ENCODE measurements around the gene FBXO7.

Gene FBXO7

GRCh38 chr22:32501836-32502752, 27.5 kb downstream of the FBXO7 start:
- H3K27me3 Mint-ChIP-seq, result no peaks in the 10 kb centered on the region
- H3K27ac Mint-ChIP-seq, result no peak overlapping the region
- no peaks in the 10 kb centered on the region for H3K4me1 Mint-ChIP-seq (ENCODE audit: low read depth)
- H3K36me3 Mint-ChIP-seq (ENCODE audit: low read depth), result peaks cover 35% of the 10 kb centered on the region
- no peaks in the 10 kb centered on the region for H3K9me3 Mint-ChIP-seq
- intact Hi-C loops (cut with micrococcal nuclease), result no loop called here
- H3K4me3 Mint-ChIP-seq, result no peak overlapping the region

- Mint-ChIP-seq H3K9me3 (no peaks in the 10 kb centered on the region), H3K4me1 (ENCODE audit: low read depth) (no peaks in the 10 kb centered on the region), H3K4me3 (no peak overlapping the region), H3K36me3 (ENCODE audit: low read depth) (peaks cover 8% of the 10 kb centered on the region), H3K27me3 (no peaks in the 10 kb centered on the region), H3K27ac (no peak overlapping the region)
- intact Hi-C loops (cut with micrococcal nuclease), result no loop called here
These were observed 34.4 kb downstream of the FBXO7 start for GRCh38 chr22:32509045-32509444.

- peaks cover 8% of the 10 kb centered on the region for H3K36me3 Mint-ChIP-seq (ENCODE audit: low read depth)
- no peaks in the 10 kb centered on the region for H3K27me3 Mint-ChIP-seq
- intact Hi-C loops (cut with micrococcal nuclease), result no loop called here
- no peaks in the 10 kb centered on the region for H3K9me3 Mint-ChIP-seq
- no peak overlapping the region for H3K4me3 Mint-ChIP-seq
- no peak overlapping the region for H3K27ac Mint-ChIP-seq
- H3K4me1 Mint-ChIP-seq (ENCODE audit: low read depth), result no peaks in the 10 kb centered on the region
These were observed 36.7 kb downstream of the FBXO7 start for GRCh38 chr22:32511274-32511673.

GRCh38 chr22:32511776-32512175, 37.2 kb downstream of the FBXO7 start:
- H3K36me3 Mint-ChIP-seq (ENCODE audit: low read depth), result peaks cover 8% of the 10 kb centered on the region
- no peak overlapping the region for H3K27ac Mint-ChIP-seq
- intact Hi-C loops (cut with micrococcal nuclease), result no loop called here
- no peak overlapping the region for H3K4me3 Mint-ChIP-seq
- H3K9me3 Mint-ChIP-seq, result no peaks in the 10 kb centered on the region
- no peaks in the 10 kb centered on the region for H3K27me3 Mint-ChIP-seq
- H3K4me1 Mint-ChIP-seq (ENCODE audit: low read depth), result no peaks in the 10 kb centered on the region

- no peak overlapping the region for H3K4me3 Mint-ChIP-seq
These were observed 37.8 kb downstream of the FBXO7 start for GRCh38 chr22:32512267-32512982.

GRCh38 chr22:32515084-32515483, 40.5 kb downstream of the FBXO7 start:
- Mint-ChIP-seq H3K27ac (no peak overlapping the region), H3K9me3 (no peaks in the 10 kb centered on the region), H3K4me3 (no peak overlapping the region), H3K27me3 (no peaks in the 10 kb centered on the region), H3K36me3 (ENCODE audit: low read depth) (no peaks in the 10 kb centered on the region), H3K4me1 (ENCODE audit: low read depth) (no peaks in the 10 kb centered on the region)
- intact Hi-C loops (cut with micrococcal nuclease), result no loop called here

More at GRCh38 chr22:32512267-32512982, 37.8 kb downstream of the FBXO7 start:
- no peaks in the 10 kb centered on the region for H3K27me3 Mint-ChIP-seq
- H3K4me1 Mint-ChIP-seq (ENCODE audit: low read depth), result no peaks in the 10 kb centered on the region
- H3K27ac Mint-ChIP-seq, result no peak overlapping the region
- peaks cover 8% of the 10 kb centered on the region for H3K36me3 Mint-ChIP-seq (ENCODE audit: low read depth)
- intact Hi-C loops (cut with micrococcal nuclease), result no loop called here
- no peaks in the 10 kb centered on the region for H3K9me3 Mint-ChIP-seq

- H3K9me3 Mint-ChIP-seq, result no peaks in the 10 kb centered on the region
- H3K27me3 Mint-ChIP-seq, result no peaks in the 10 kb centered on the region
- no peak overlapping the region for H3K4me3 Mint-ChIP-seq
- intact Hi-C loops (cut with micrococcal nuclease), result no loop called here
- no peaks in the 10 kb centered on the region for H3K4me1 Mint-ChIP-seq (ENCODE audit: low read depth)
- H3K36me3 Mint-ChIP-seq (ENCODE audit: low read depth), result no peaks in the 10 kb centered on the region
- no peak overlapping the region for H3K27ac Mint-ChIP-seq
These were observed 42.9 kb downstream of the FBXO7 start for GRCh38 chr22:32517488-32517887.

GRCh38 chr22:32517921-32518320, 43.3 kb downstream of the FBXO7 start:
- intact Hi-C loops (cut with micrococcal nuclease), result no loop called here
- Mint-ChIP-seq H3K4me3 (no peak overlapping the region), H3K4me1 (ENCODE audit: low read depth) (no peaks in the 10 kb centered on the region), H3K27me3 (no peaks in the 10 kb centered on the region), H3K9me3 (no peaks in the 10 kb centered on the region), H3K27ac (no peak overlapping the region), H3K36me3 (ENCODE audit: low read depth) (no peaks in the 10 kb centered on the region)

GRCh38 chr22:32518381-32518780, 43.8 kb downstream of the FBXO7 start:
- Mint-ChIP-seq H3K27me3 (no peaks in the 10 kb centered on the region), H3K4me3 (no peak overlapping the region), H3K4me1 (ENCODE audit: low read depth) (no peaks in the 10 kb centered on the region), H3K36me3 (ENCODE audit: low read depth) (no peaks in the 10 kb centered on the region), H3K27ac (no peak overlapping the region), H3K9me3 (no peaks in the 10 kb centered on the region)
- intact Hi-C loops (cut with micrococcal nuclease), result no loop called here

- intact Hi-C loops (cut with micrococcal nuclease), result no loop called here
- Mint-ChIP-seq H3K4me3 (no peak overlapping the region), H3K27ac (no peak overlapping the region), H3K36me3 (ENCODE audit: low read depth) (no peaks in the 10 kb centered on the region), H3K9me3 (no peaks in the 10 kb centered on the region), H3K4me1 (ENCODE audit: low read depth) (no peaks in the 10 kb centered on the region), H3K27me3 (no peaks in the 10 kb centered on the region)
These were observed 44.2 kb downstream of the FBXO7 start for GRCh38 chr22:32518848-32519247.

- H3K9me3 Mint-ChIP-seq, result no peaks in the 10 kb centered on the region
- no peaks in the 10 kb centered on the region for H3K4me1 Mint-ChIP-seq (ENCODE audit: low read depth)
- no peak overlapping the region for H3K27ac Mint-ChIP-seq
- no peaks in the 10 kb centered on the region for H3K36me3 Mint-ChIP-seq (ENCODE audit: low read depth)
- no peaks in the 10 kb centered on the region for H3K27me3 Mint-ChIP-seq
- intact Hi-C loops (cut with micrococcal nuclease), result no loop called here
- H3K4me3 Mint-ChIP-seq, result no peak overlapping the region
These were observed 46.0 kb downstream of the FBXO7 start for GRCh38 chr22:32520612-32521011.

- Mint-ChIP-seq H3K4me3 (no peak overlapping the region), H3K4me1 (ENCODE audit: low read depth) (no peaks in the 10 kb centered on the region), H3K27me3 (no peaks in the 10 kb centered on the region), H3K36me3 (ENCODE audit: low read depth) (no peaks in the 10 kb centered on the region), H3K9me3 (no peaks in the 10 kb centered on the region), H3K27ac (no peak overlapping the region)
- intact Hi-C loops (cut with micrococcal nuclease), result no loop called here
These were observed 47.6 kb downstream of the FBXO7 start for GRCh38 chr22:32522237-32522636.

GRCh38 chr22:32527756-32528155, 53.1 kb downstream of the FBXO7 start:
- peaks cover 10% of the 10 kb centered on the region for H3K4me1 Mint-ChIP-seq (ENCODE audit: low read depth)
- H3K27ac Mint-ChIP-seq, result no peak overlapping the region
- no peaks in the 10 kb centered on the region for H3K36me3 Mint-ChIP-seq (ENCODE audit: low read depth)
- peaks cover 6% of the 10 kb centered on the region for H3K27me3 Mint-ChIP-seq
- intact Hi-C loops (cut with micrococcal nuclease), result loop anchor here (2.0 kb wide), 1 partner anchor 459 kb away; no protein-coding TSS in a partner anchor
- no peaks in the 10 kb centered on the region for H3K9me3 Mint-ChIP-seq
- no peak overlapping the region for H3K4me3 Mint-ChIP-seq

GRCh38 chr22:32528316-32528715, 53.7 kb downstream of the FBXO7 start:
- Mint-ChIP-seq H3K27ac (no peak overlapping the region), H3K9me3 (no peaks in the 10 kb centered on the region), H3K4me1 (ENCODE audit: low read depth) (peaks cover 10% of the 10 kb centered on the region), H3K4me3 (no peak overlapping the region), H3K27me3 (peaks cover 6% of the 10 kb centered on the region), H3K36me3 (ENCODE audit: low read depth) (no peaks in the 10 kb centered on the region)
- intact Hi-C loops (cut with micrococcal nuclease), result loop anchor here (2.0 kb wide), 1 partner anchor 458 kb away; no protein-coding TSS in a partner anchor

Data from dendritic cell treated with granulocyte-macrophage colony-stimulating factor and Interleukin-4, amounts not matched to agents 40 ng/mL and 50 ng/mL, for 4 days (primary cell).